Measurements from ENCODE around the gene SPSB3. TPM values are rescaled to one million over a fixed set of nuclear protein-coding genes. Genes with fewer than 3 reads are reported as not detected.

Gene SPSB3
- total RNA-seq, 1 donor from 2014 or later = 44.2 TPM

DNA sequence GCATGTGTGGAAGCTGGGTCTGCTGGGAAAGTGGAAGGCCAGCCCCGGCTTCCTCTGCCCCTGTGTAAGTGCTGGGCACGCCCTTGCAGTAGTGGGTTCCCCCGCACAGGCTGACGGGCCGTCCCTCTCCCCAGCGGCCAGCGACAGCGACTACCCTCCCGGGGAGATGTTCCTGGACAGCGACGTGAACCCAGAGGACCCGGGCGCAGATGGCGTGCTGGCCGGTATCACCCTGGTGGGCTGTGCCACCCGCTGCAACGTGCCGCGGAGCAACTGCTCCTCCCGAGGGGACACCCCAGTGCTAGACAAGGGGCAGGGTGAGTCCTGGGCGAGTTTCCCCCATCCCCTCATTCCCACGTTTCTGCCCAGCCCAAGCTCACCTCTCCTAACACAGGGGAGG, 16.5 kb downstream of the SPSB3 start:
- TF ChIP-seq, protein P1, sequence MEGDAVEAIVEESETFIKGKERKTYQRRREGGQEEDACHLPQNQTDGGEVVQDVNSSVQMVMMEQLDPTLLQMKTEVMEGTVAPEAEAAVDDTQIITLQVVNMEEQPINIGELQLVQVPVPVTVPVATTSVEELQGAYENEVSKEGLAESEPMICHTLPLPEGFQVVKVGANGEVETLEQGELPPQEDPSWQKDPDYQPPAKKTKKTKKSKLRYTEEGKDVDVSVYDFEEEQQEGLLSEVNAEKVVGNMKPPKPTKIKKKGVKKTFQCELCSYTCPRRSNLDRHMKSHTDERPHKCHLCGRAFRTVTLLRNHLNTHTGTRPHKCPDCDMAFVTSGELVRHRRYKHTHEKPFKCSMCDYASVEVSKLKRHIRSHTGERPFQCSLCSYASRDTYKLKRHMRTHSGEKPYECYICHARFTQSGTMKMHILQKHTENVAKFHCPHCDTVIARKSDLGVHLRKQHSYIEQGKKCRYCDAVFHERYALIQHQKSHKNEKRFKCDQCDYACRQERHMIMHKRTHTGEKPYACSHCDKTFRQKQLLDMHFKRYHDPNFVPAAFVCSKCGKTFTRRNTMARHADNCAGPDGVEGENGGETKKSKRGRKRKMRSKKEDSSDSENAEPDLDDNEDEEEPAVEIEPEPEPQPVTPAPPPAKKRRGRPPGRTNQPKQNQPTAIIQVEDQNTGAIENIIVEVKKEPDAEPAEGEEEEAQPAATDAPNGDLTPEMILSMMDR (IDR thresholded peaks at IDR 0.05) = no peak
- no peak for DNase-seq
- H3K9me3 ChIP-seq = no peaks in the 10 kb centered on the region
- no peak overlapping the region for H3K27ac ChIP-seq
- ATAC-seq = no peak
- H3K36me3 ChIP-seq = peaks cover 86% of the 10 kb centered on the region
- H3K4me1 ChIP-seq = peaks cover 12% of the 10 kb centered on the region
- no peak overlapping the region for H3K4me3 ChIP-seq
- H3K27me3 ChIP-seq (ENCODE audit: low read depth) = no peaks in the 10 kb centered on the region
- intact Hi-C loops (cut with DNase I) = no loop called here

DNA sequence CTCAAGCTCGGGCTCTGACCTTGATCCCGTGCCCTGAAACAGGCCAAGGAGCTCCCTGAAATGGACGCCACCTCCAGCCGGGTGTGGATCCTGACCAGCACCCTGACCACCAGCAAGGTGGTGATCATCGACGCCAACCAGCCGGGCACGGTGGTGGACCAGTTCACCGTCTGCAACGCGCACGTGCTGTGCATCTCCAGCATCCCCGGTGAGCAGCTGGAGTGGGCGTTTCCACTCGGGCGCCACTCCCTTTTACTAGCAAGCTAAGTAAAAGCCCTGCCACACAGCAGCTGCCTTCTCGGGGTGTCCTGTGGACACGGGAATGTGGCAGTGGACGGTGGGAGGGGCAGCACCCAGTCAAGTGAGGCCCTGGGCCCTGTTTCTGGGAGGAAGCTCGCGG, 17.4 kb downstream of the SPSB3 start:
- ATAC-seq (no peak), DNase-seq (no peak)
- no peaks in the 10 kb centered on the region for H3K9me3 ChIP-seq
- peaks cover 3% of the 10 kb centered on the region for H3K4me1 ChIP-seq
- H3K27me3 ChIP-seq (ENCODE audit: low read depth) = no peaks in the 10 kb centered on the region
- TF ChIP-seq, protein P1 (IDR thresholded peaks at IDR 0.05) = no peak
- H3K27ac ChIP-seq = no peak overlapping the region
- H3K36me3 ChIP-seq = peaks cover 92% of the 10 kb centered on the region
- intact Hi-C loops (cut with DNase I) = no loop called here
- no peak overlapping the region for H3K4me3 ChIP-seq

DNA sequence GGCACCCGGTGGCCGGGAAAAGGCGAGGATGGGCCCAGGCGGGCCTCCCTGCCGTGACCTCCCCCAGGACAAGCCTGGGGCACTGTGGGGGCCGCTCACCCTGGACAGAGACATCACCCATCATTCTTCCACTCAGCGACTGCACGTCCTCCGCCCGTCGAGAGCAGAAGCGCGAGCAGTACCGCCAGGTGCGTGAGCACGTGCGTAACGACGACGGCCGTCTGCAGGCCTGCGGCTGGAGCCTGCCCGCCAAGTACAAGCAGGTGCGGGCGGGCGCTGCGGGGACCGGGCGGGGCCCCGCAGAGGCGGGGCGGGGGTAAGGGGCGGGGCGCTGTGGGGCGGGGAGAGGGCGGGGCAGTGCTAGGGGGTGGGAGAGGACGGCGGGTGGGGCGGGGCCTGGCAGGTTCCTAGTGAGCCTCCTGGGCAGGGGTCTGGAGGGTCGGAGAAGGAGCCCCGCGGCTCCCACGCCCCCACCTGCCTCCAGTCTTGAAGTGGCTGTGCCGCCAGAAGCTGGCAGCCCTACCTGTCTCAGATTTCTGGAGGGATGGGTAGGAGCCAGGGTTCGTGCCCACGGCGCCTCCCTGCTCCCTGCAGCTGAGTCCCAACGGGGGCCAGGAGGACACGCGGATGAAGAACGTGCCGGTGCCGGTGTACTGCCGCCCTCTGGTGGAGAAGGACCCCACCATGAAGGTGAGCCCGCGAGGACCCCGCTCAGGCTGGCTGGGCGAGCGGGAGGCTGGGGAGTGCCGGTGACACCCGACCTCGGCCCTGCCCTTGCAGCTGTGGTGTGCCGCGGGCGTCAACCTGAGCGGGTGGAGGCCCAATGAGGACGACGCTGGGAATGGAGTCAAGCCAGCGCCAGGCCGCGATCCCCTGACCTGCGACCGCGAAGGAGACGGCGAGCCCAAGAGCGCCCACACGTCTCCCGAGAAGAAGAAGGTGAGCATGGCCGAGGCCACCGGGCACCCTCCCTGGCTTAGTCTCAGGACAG, 18.6 kb downstream of the SPSB3 start:
- TF ChIP-seq, protein P1 (IDR thresholded peaks at IDR 0.05) = no peak
- intact Hi-C loops (cut with DNase I) = no loop called here
- no peak for DNase-seq
- Histone ChIP-seq H3K27ac (no peak overlapping the region), H3K9me3 (no peaks in the 10 kb centered on the region), H3K36me3 (peaks cover 91% of the 10 kb centered on the region), H3K27me3 (ENCODE audit: low read depth) (no peaks in the 10 kb centered on the region), H3K4me3 (no peak overlapping the region), H3K4me1 (no peaks in the 10 kb centered on the region)
- no peak for ATAC-seq

DNA sequence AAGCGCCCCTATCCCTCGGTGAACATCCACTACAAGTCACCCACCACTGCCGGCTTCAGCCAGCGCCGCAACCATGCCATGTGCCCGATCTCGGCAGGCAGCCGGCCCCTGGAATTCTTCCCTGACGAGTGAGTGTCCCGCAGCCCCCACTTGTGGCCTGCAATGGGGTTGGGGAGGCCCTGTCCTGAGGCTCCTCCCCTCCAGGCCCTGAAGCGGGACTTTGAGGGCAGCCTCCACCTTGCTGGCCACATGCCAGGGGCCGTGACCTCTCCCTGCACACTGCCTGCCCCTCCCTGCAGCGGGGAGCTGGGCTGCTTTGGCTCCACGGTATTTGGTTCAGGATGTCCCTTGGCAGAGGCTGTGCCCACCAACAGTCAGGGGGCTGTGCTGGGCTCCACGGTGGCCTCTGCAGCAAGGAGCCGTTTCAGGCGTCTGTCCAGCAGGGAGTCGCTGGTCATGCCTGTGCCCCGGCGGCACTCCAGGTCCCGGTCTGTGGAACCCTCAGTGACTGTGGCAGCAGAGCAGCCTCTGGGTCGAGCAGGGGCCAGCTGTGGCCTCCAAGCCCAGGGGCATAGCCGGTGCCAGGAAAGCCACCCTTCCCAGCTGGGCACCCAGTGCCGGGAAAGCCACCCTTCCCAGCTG, 19.4 kb downstream of the SPSB3 start:
- Histone ChIP-seq H3K9me3 (no peaks in the 10 kb centered on the region), H3K27me3 (ENCODE audit: low read depth) (no peaks in the 10 kb centered on the region), H3K36me3 (peaks cover 91% of the 10 kb centered on the region), H3K4me3 (no peak overlapping the region), H3K4me1 (no peaks in the 10 kb centered on the region), H3K27ac (no peak overlapping the region)
- TF ChIP-seq, protein P1 (IDR thresholded peaks at IDR 0.05) = no peak
- intact Hi-C loops (cut with DNase I) = no loop called here
- no peak for ATAC-seq
- DNase-seq = no peak

DNA sequence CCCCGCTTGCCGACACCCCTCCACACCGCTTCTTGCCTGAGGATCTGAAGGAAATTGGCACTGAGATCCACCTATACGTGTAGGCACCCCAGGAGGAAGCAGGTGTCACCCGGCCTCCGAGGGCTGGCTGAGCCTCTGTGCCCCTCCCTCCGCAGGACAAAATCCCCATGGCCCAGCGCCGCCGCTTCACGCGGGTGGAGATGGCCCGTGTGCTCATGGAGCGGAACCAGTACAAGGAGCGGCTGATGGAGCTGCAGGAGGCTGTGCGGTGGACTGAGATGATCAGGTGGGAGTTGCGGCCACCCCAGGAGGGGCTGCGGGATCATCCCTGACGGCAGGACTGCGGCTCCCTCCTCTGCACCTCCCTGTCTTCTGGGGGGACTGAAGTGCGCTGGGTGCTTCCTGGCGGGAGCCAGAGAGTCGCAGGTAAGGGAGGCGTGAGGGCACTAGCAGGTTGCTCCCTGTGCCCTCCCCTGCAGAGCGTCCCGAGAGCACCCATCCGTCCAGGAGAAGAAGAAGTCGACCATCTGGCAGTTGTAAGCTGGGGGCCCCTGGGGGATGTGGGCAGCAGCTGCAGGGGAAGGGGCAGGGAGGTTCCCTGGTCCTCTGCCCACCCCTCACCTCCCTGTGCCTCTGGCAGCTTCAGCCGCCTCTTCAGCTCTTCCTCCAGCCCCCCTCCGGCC, 20.0 kb downstream of the SPSB3 start:
- ATAC-seq (no peak), DNase-seq (no peak)
- TF ChIP-seq, protein P1 (IDR thresholded peaks at IDR 0.05) = no peak
- Histone ChIP-seq H3K4me1 (no peaks in the 10 kb centered on the region), H3K27ac (no peak overlapping the region), H3K27me3 (ENCODE audit: low read depth) (no peaks in the 10 kb centered on the region), H3K4me3 (no peak overlapping the region), H3K36me3 (peaks cover 91% of the 10 kb centered on the region), H3K9me3 (no peaks in the 10 kb centered on the region)
- intact Hi-C loops (cut with DNase I) = no loop called here
